ENCODE results near the gene TLCD3B.

DNA sequence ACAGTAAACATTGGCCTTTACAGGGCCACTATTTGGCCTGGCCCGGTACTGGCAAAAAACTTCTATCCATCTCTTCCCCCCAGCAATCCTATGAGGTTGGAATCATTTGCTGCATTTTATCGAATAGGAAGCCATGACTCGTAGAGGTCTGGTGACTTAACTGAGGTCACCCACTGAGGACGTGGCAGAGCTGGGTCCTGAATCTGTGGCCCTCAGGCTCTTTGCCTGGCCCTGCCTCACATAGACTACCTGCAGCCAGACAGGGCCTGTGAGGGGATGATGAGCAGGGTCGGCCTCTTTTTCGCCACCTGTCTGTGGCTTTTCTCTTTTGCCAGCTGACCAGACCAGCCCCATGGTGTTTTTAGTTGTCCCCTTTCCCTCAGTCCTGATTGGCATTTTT is 46.6 kb upstream of the TLCD3B start:
- TF ChIP-seq SMAD4 (CRISPR knock-in tag; conservative IDR thresholded peaks at IDR 0.05) (no peak), USF2 (CRISPR knock-in tag; IDR thresholded peaks at IDR 0.05) (no peak), POLR2A (conservative IDR thresholded peaks at IDR 0.05) (no peak), MLX (CRISPR knock-in tag; conservative IDR thresholded peaks at IDR 0.05) (no peak), IRF9 (tag; IDR thresholded peaks at IDR 0.05) (no peak), ETV5 (CRISPR knock-in tag; IDR thresholded peaks at IDR 0.05; ENCODE audit: low read depth) (no peak)
- TF ChIP-seq, protein P1, sequence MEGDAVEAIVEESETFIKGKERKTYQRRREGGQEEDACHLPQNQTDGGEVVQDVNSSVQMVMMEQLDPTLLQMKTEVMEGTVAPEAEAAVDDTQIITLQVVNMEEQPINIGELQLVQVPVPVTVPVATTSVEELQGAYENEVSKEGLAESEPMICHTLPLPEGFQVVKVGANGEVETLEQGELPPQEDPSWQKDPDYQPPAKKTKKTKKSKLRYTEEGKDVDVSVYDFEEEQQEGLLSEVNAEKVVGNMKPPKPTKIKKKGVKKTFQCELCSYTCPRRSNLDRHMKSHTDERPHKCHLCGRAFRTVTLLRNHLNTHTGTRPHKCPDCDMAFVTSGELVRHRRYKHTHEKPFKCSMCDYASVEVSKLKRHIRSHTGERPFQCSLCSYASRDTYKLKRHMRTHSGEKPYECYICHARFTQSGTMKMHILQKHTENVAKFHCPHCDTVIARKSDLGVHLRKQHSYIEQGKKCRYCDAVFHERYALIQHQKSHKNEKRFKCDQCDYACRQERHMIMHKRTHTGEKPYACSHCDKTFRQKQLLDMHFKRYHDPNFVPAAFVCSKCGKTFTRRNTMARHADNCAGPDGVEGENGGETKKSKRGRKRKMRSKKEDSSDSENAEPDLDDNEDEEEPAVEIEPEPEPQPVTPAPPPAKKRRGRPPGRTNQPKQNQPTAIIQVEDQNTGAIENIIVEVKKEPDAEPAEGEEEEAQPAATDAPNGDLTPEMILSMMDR (IDR thresholded peaks at IDR 0.05 in 2 of 3, conservative IDR thresholded peaks at IDR 0.05 in 1 of 3; ENCODE audit: insufficient read depth in 2 of 3, low read depth in 1 of 3, low read length in 3 of 3): no peak
- TF ChIP-seq, protein P2, sequence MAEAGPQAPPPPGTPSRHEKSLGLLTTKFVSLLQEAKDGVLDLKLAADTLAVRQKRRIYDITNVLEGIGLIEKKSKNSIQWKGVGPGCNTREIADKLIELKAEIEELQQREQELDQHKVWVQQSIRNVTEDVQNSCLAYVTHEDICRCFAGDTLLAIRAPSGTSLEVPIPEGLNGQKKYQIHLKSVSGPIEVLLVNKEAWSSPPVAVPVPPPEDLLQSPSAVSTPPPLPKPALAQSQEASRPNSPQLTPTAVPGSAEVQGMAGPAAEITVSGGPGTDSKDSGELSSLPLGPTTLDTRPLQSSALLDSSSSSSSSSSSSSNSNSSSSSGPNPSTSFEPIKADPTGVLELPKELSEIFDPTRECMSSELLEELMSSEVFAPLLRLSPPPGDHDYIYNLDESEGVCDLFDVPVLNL (CRISPR knock-in tag; IDR thresholded peaks at IDR 0.05; ENCODE audit: low read depth): no peak

Measured in K562 (cell line).